Naive thymus-derived CD4-positive, alpha-beta T cell (primary cell): ENCODE results near the gene KLHL11. TPM values are rescaled to one million over a fixed set of nuclear protein-coding genes. Genes with fewer than 3 reads are reported as not detected.

ENCODE experiments used
- ATAC-seq: fragments of 150-1000 bp; cut with Tn5 transposase; 2 replicates; pipeline ENCODE4 v1.10.0; 2021; ENCODE audit warnings: mild to moderate bottlenecking, moderate library complexity
- CTCF ChIA-PET: fragments of 350-600 bp; sonication (Branson Sonifier 250); formaldehyde crosslinking; loops from one replicate; lab custom pipeline; 2021; ENCODE audit warnings: antibody characterized with exemption; lab: Charles Lee
- POLR2A ChIA-PET: fragments of 350-600 bp; sonication (Branson Sonifier 250); formaldehyde crosslinking; loops from one replicate; lab custom pipeline; 2021; ENCODE audit warnings: antibody characterized with exemption, inconsistent platforms; lab: Charles Lee
- DNase-seq, 9 donors: peaks; one replicate each; pipeline versions ENCODE4 v3.0.0 to v3.0.0-alpha.2; 2020 to 2022; ENCODE audit warnings: mixed read lengths in 1 of 9
- H3K27ac ChIP-seq: one replicate; pipeline ENCODE4 v1.7.0; 2013; ENCODE audit warnings: mild to moderate bottlenecking, low read depth, low read length, moderate library complexity
- H3K27me3 ChIP-seq, 2 donors: one replicate each; pipeline ENCODE4 v1.7.0; 2013; ENCODE audit warnings: low read length in 2 of 2, mild to moderate bottlenecking in 2 of 2, moderate library complexity in 2 of 2; ENCODE audit not compliant: control insufficient read depth in 2 of 2, insufficient read depth in 2 of 2
- H3K36me3 ChIP-seq, 3 experiments: 1 replicate in 2 of 3; 2 replicates in 1 of 3; pipeline ENCODE4 v1.7.0; 2013; ENCODE audit warnings: low read length in 3 of 3, mild to moderate bottlenecking in 3 of 3, moderate library complexity in 1 of 3; ENCODE audit not compliant: insufficient read depth in 3 of 3, control insufficient read depth in 2 of 3
- H3K4me1 ChIP-seq, 2 donors: one replicate each; pipeline ENCODE4 v1.7.0; 2013; ENCODE audit warnings: low read length in 2 of 2, mild to moderate bottlenecking in 2 of 2, moderate library complexity in 1 of 2; ENCODE audit not compliant: control insufficient read depth in 2 of 2, insufficient read depth in 2 of 2
- H3K4me3 ChIP-seq: 2 replicates; pipeline ENCODE4 v1.7.0; 2013; ENCODE audit warnings: mild to moderate bottlenecking, low read length
- H3K9me3 ChIP-seq, 3 experiments: 1 replicate in 2 of 3; 2 replicates in 1 of 3; pipeline ENCODE4 v1.7.0; 2013; ENCODE audit warnings: low read length in 3 of 3; ENCODE audit not compliant: control insufficient read depth in 2 of 3
- H3K27ac Mint-ChIP-seq, 9 donors: one replicate each; pipeline ENCODE4 v1.8.0; 2020 to 2022; ENCODE audit warnings: mixed read lengths in 9 of 9, mild to moderate bottlenecking in 8 of 9, moderate library complexity in 5 of 9, inconsistent platforms in 2 of 9
- H3K27me3 Mint-ChIP-seq, 5 donors: one replicate each; pipeline ENCODE4 v1.8.0; 2021 to 2022; ENCODE audit warnings: mixed read lengths in 5 of 5, mild to moderate bottlenecking in 1 of 5
- H3K36me3 Mint-ChIP-seq, 5 donors: one replicate each; pipeline ENCODE4 v1.8.0; 2020 to 2022; ENCODE audit warnings: mixed read lengths in 5 of 5, mild to moderate bottlenecking in 3 of 5, inconsistent platforms in 1 of 5
- H3K4me1 Mint-ChIP-seq, 7 donors: one replicate each; pipeline ENCODE4 v1.8.0; 2020 to 2022; ENCODE audit warnings: mixed read lengths in 7 of 7, mild to moderate bottlenecking in 3 of 7, inconsistent platforms in 1 of 7
- H3K4me3 Mint-ChIP-seq, 10 donors: one replicate each; pipeline ENCODE4 v1.8.0; 2020 to 2022; ENCODE audit warnings: mild to moderate bottlenecking in 10 of 10, mixed read lengths in 10 of 10, moderate library complexity in 6 of 10, inconsistent platforms in 2 of 10
- H3K9me3 Mint-ChIP-seq, 11 donors: one replicate each; pipeline ENCODE4 v1.8.0; 2020 to 2022; ENCODE audit warnings: mixed read lengths in 11 of 11, mild to moderate bottlenecking in 4 of 11, inconsistent platforms in 1 of 11, moderate library complexity in 1 of 11
- intact Hi-C, 2 donors: fragments of 100-400 bp; cut with micrococcal nuclease; formaldehyde crosslinking; loops; one replicate each; pipeline ENCODE4 v1.15.1; 2023
- polyA plus RNA-seq, 2 donors: library from polyadenylated mRNA; unstranded; fragments of 300-500 nt; fragmentation: Illumina TruSeq; gene quantifications; one replicate each; pipeline ENCODE4 v1.2.3, GENCODE V29; 2021
- total RNA-seq, 6 experiments: library from RNA in 5 of 6; stranded (reverse) in 5 of 6; gene quantifications; 1 replicate in 5 of 6; 2 replicates in 1 of 6; pipeline ENCODE4 v1.2.3 and lab custom pipeline; 2021 to 2026

KLHL11 gene
- total and polyA plus RNA-seq, 7 experiments from 2014 or later: 6.7 to 25.9 (median 16.8) TPM

DNA sequence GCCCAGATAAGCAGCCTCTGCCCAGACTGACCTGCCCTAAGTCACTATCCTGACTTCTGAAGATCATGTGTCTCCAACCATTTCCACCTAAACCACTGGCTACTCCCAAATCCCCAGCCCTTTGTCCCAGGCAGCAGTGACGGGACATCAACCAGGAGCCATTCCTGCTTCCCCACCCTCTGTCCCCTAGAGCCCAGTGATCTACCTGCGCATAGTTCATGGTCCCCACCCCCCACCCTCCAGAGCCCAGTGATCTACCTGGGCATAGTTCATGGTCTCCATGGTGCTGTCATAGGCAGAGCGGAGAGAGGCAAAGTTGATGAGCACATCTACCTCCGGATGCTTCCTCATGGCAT, 26.8 kb upstream of the KLHL11 start:
- DNase-seq (no peak), ATAC-seq (no peak)
- intact Hi-C loops: no loop called here
- H3K4me1 Mint-ChIP-seq: peaks cover 0 to 5% (median 0%) of the 10 kb centered on the region in 7 donors
- H3K4me1 ChIP-seq: no peaks in the 10 kb centered on the region
- H3K27me3 ChIP-seq: no peaks in the 10 kb centered on the region
- POLR2A ChIA-PET: no interaction called here
- no peaks in the 10 kb centered on the region for H3K27me3 Mint-ChIP-seq
- no peaks in the 10 kb centered on the region for H3K9me3 ChIP-seq
- peak overlapping the region in 1 of 9 donors; percentile 41 for H3K27ac Mint-ChIP-seq
- H3K9me3 Mint-ChIP-seq: no peaks in the 10 kb centered on the region
- no peak overlapping the region for H3K4me3 Mint-ChIP-seq
- H3K4me3 ChIP-seq: no peak overlapping the region
- H3K27ac ChIP-seq: no peak overlapping the region
- H3K36me3 Mint-ChIP-seq: peaks cover 4 to 58% (median 17%) of the 10 kb centered on the region in 5 donors
- CTCF ChIA-PET: no interaction called here
- H3K36me3 ChIP-seq: peaks cover 13 to 89% (median 14%) of the 10 kb centered on the region in 3 experiments

DNA sequence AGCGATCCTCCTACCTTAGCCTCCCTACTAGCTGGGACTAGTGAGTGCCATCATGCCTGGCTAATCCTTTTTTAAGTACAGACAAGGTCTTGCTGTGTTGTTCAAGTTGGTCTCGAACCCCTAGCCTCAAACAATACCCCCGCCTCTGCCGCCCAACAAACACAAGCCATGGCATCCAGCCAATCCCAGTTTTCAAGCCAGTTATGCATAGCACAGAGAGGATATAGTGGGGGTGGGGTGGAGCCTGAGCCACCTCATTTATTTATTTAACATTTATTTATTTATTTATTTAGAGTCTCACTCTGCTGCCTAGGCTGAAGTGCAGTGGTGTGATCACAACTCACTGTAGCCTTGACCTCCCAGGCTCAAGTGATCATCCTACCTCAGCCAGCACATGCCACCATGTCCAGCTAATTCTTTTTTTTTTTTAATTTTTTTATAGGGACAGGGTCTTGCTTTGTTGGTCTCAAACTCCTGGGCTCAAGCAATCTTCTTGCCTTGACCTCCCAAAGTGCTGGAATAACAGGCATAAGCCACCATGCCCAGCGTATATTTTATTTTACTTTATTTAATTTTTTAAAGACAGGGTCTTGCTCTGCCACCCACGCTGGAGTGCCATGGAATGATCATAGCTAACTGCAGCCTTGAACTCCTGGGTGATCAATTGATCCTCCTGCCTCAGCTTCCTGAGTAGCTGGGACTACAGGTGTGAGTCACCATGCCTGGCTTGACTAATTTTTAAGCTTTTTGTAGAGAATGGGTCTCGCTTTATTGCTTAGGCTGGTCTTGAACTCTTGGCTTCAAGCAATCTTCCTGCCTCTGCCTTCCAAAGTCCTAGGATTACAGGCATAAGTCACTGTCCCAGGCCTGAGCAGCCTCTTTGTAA, 26.2 kb upstream of the KLHL11 start:
- Mint-ChIP-seq H3K9me3 (no peaks in the 10 kb centered on the region), H3K4me3 (no peak overlapping the region), H3K36me3 (peaks cover 4 to 52% (median 11%) of the 10 kb centered on the region in 5 donors), H3K4me1 (peaks cover 0 to 5% (median 0%) of the 10 kb centered on the region in 7 donors), H3K27me3 (no peaks in the 10 kb centered on the region), H3K27ac (peak overlapping the region in 1 of 9 donors; percentile 41)
- intact Hi-C loops: no loop called here
- Histone ChIP-seq H3K27me3 (no peaks in the 10 kb centered on the region), H3K4me1 (no peaks in the 10 kb centered on the region), H3K9me3 (no peaks in the 10 kb centered on the region), H3K4me3 (no peak overlapping the region), H3K36me3 (peaks cover 14 to 89% (median 14%) of the 10 kb centered on the region in 3 experiments), H3K27ac (no peak overlapping the region)
- ChIA-PET CTCF (no interaction called here), POLR2A (no interaction called here)
- DNase-seq (no peak), ATAC-seq (no peak)

DNA sequence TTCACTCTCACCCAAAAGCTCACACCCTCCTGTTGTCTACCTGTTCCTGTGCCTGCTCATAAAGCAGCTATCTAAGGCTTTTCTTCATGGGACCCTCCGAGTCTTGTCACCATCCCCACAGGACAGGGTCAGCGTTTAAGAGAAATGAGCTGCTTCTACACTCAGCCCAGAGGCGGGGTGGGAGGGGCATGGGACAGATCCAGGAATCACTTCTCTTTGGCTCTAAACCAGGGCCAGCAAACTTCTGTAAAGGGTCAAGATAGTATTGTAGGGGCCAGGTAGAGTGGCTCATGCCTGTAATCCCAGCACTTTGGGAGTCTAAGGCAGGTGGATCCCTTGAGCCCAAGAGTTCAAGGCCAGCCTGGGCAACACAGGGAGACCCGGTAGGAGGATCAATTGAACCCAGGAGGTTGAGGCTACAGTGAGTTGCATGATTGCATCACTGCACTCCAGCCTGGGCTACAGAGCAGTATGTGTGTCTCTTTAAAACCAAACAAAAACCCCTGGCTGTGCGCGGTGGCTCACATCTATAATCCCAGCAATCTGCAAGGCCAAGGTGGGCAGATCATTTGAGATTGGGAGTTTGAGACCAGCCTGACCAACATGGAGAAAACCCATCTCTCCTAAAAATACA, 23.2 kb upstream of the KLHL11 start:
- no peaks in the 10 kb centered on the region for H3K9me3 ChIP-seq
- Mint-ChIP-seq H3K36me3 (peaks cover 7 to 49% (median 14%) of the 10 kb centered on the region in 5 donors), H3K27me3 (no peaks in the 10 kb centered on the region), H3K4me1 (peaks cover 0 to 4% (median 0%) of the 10 kb centered on the region in 7 donors), H3K9me3 (no peaks in the 10 kb centered on the region), H3K4me3 (no peak overlapping the region), H3K27ac (peak overlapping the region in 1 of 9 donors; percentile 32)
- POLR2A ChIA-PET: no interaction called here
- ATAC-seq (no peak), DNase-seq (no peak)
- CTCF ChIA-PET: no interaction called here
- no peaks in the 10 kb centered on the region for H3K4me1 ChIP-seq
- H3K27ac ChIP-seq: no peak overlapping the region
- H3K36me3 ChIP-seq: peaks cover 11 to 89% (median 22%) of the 10 kb centered on the region in 3 experiments
- intact Hi-C loops: no loop called here
- H3K4me3 ChIP-seq: no peak overlapping the region
- no peaks in the 10 kb centered on the region for H3K27me3 ChIP-seq

DNA sequence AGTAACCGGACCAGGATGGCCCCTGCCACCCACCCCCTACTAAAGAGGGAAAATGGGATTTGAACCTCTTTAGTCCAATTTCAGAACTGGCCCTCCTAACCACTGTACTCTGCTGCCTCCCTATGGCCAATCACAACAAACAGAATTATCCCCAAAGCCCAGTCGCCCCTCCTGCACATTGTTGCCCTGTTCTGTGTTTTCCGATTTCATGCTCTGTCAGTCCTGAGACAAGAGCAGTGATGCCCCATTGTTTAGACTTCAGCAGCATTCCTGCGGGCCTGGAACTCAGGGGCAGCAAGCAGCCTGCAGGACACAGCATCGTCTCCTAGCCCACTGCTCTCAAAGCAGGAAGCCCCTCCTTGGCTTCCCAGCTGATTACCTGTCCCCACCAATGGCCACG, 20.5 kb upstream of the KLHL11 start:
- Histone ChIP-seq H3K9me3 (no peaks in the 10 kb centered on the region), H3K4me3 (no peak overlapping the region), H3K36me3 (peaks cover 19 to 82% (median 22%) of the 10 kb centered on the region in 3 experiments), H3K4me1 (no peaks in the 10 kb centered on the region), H3K27ac (no peak overlapping the region), H3K27me3 (no peaks in the 10 kb centered on the region)
- intact Hi-C loops: loop anchor here in 1 of 2 donors (1.0 kb wide), 1 partner anchor 147 kb away; no protein-coding TSS in a partner anchor
- Mint-ChIP-seq H3K27me3 (no peaks in the 10 kb centered on the region), H3K4me3 (no peak overlapping the region), H3K4me1 (peaks cover 0 to 4% (median 0%) of the 10 kb centered on the region in 7 donors), H3K27ac (peak overlapping the region in 2 of 9 donors; percentile 51), H3K9me3 (no peaks in the 10 kb centered on the region), H3K36me3 (peaks cover 12 to 41% (median 28%) of the 10 kb centered on the region in 5 donors)
- POLR2A ChIA-PET: no interaction called here
- CTCF ChIA-PET: interaction anchor here (0.8 kb wide), 1 partner anchor 84 kb away, joined by 3 read pairs; no protein-coding TSS in a partner anchor
- ATAC-seq: no peak
- DNase-seq: no peak

DNA sequence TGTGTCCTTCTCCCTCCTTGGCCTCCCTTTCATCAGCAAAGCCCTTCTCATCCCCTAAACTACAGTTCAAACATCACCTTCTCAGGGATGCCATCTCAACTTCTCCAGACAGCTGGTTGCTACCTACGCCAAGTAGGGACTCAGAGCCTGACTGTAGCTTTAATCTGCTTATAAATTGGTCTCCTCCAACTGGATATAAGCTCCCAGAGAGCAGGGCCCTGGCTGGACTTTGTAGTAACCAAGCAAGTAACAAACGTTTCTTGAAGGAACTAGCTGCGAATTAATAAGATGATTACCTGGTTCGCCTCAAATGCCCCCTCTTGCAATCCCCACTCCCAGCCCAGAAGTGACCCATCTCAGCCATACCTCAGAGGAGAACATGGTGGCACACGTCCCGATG, 17.5 kb upstream of the KLHL11 start:
- Mint-ChIP-seq H3K27ac (peak overlapping the region in 3 of 9 donors; percentile 7 to 73 (median 14)), H3K4me3 (no peak overlapping the region), H3K36me3 (peaks cover 8 to 43% (median 32%) of the 10 kb centered on the region in 5 donors), H3K9me3 (no peaks in the 10 kb centered on the region), H3K4me1 (peaks cover 0 to 4% (median 0%) of the 10 kb centered on the region in 7 donors), H3K27me3 (no peaks in the 10 kb centered on the region)
- H3K27me3 ChIP-seq: no peaks in the 10 kb centered on the region
- ChIA-PET CTCF (interaction anchor here (0.5 kb wide), 1 partner anchor 232 kb away, joined by 3 read pairs; no protein-coding TSS in a partner anchor), POLR2A (no interaction called here)
- H3K4me1 ChIP-seq: no peaks in the 10 kb centered on the region
- intact Hi-C loops: no loop called here
- H3K36me3 ChIP-seq: peaks cover 24 to 85% (median 34%) of the 10 kb centered on the region in 3 experiments
- no peak overlapping the region for H3K4me3 ChIP-seq
- H3K9me3 ChIP-seq: no peaks in the 10 kb centered on the region
- no peak overlapping the region for H3K27ac ChIP-seq
- DNase-seq (no peak), ATAC-seq (no peak)

DNA sequence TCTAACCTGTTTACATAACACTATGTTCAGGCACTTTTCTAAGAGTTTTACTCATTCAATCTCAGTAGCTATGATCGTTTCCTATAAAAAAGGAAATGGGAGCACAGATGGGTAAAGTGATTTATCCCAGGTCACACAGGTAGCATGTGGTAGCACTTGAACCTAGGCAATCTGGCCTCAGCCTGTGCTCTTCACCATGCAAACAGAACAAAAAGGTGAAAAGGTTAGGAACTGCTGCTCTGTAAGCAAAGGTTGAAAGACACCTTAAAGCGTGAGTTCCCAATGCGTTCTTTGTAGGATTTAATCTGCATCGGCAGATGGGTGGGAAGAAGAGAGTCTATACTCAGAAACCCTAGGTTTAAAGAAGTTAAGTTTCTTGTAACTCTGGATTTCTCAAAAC, 14.9 kb upstream of the KLHL11 start:
- intact Hi-C loops: no loop called here
- ChIA-PET POLR2A (no interaction called here), CTCF (no interaction called here)
- Histone ChIP-seq H3K36me3 (peaks cover 13 to 65% (median 24%) of the 10 kb centered on the region in 3 experiments), H3K4me1 (no peaks in the 10 kb centered on the region), H3K27me3 (no peaks in the 10 kb centered on the region), H3K27ac (no peak overlapping the region), H3K9me3 (no peaks in the 10 kb centered on the region), H3K4me3 (no peak overlapping the region)
- Mint-ChIP-seq H3K9me3 (no peaks in the 10 kb centered on the region), H3K36me3 (peaks cover 8 to 42% (median 28%) of the 10 kb centered on the region in 5 donors), H3K4me3 (no peak overlapping the region), H3K27ac (peak overlapping the region in 1 of 9 donors; percentile 30), H3K27me3 (no peaks in the 10 kb centered on the region), H3K4me1 (peaks cover 0 to 2% (median 0%) of the 10 kb centered on the region in 7 donors)
- no peak for DNase-seq
- no peak for ATAC-seq
